Activated naive CD4-positive, alpha-beta T cell treated with anti-CD3 and anti-CD28 coated beads, Interleukin-2, amount 50 U/mL, for 72 hours (primary cell): ENCODE measurements around the gene TCF4. TPM values are rescaled to one million over a fixed set of nuclear protein-coding genes. Genes with fewer than 3 reads are reported as not detected.

Source experiments
- ATAC-seq, 2 donors: fragments of 150-1000 bp; cut with Tn5 transposase; 2 replicates each; pipeline ENCODE4 v1.10.0; 2021; ENCODE audit warnings: mild to moderate bottlenecking in 2 of 2, moderate library complexity in 2 of 2
- DNase-seq, 2 donors: peaks; one replicate each; pipeline ENCODE4 v3.0.0; 2021 to 2022; ENCODE audit warnings: low spot score in 2 of 2
- H3K27ac Mint-ChIP-seq, 2 donors: one replicate each; pipeline ENCODE4 v1.8.0; 2022; ENCODE audit warnings: mild to moderate bottlenecking in 2 of 2, mixed read lengths in 2 of 2
- H3K36me3 Mint-ChIP-seq, 2 donors: one replicate each; pipeline ENCODE4 v1.8.0; 2022; ENCODE audit warnings: mixed read lengths in 2 of 2
- H3K9me3 Mint-ChIP-seq, 2 donors: one replicate each; pipeline ENCODE4 v1.8.0; 2022; ENCODE audit warnings: mixed read lengths in 2 of 2
- total RNA-seq, 2 donors: library from RNA; stranded (reverse); gene quantifications; one replicate each; pipeline ENCODE4 v1.2.3, GENCODE V29; 2022

TCF4 gene
- total RNA-seq = 1 to 10 TPM in 1 of 2 donors, under 1 TPM in 1; 0.46 to 1.6 TPM

- DNase-seq (peak in 1 of 2 donors; percentile 24), ATAC-seq (no peak)
- H3K9me3 Mint-ChIP-seq = no peaks in the 10 kb centered on the region
- peaks cover 6 to 11% of the 10 kb centered on the region in 2 donors for H3K36me3 Mint-ChIP-seq
- H3K27ac Mint-ChIP-seq = peak within 1 kb of the TSS in 1 of 2 donors; percentile 50
Measured at GRCh38 chr18:55588111-55588869, at the start of gene TCF4. Gene TCF4 (minus strand): TSS chr18:55588192. CDS start chr18:55587116, 1,076 bp downstream.

DNA sequence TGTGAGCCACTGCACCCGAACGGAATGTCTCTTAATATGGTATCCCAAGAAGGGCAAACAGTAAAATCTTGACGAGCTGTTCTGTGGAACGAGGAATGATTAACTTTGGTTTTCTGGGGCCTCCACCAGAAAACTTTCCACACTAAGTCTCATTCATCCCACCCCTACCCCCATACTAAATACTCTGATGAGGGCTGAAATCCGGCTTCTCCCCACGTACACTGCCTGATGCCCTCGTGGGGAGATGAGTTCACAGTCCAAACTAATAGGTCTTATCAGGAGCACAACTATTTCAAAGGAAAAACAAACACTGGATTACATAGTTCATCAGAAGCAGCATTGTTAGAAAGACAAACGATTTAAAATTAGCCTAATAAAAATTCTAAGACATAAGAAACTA is 49.2 kb upstream of the TCF4 start:
- Mint-ChIP-seq H3K9me3 (peaks cover 20 to 27% of the 10 kb centered on the region in 2 donors), H3K36me3 (peaks cover 0 to 4% of the 10 kb centered on the region in 2 donors), H3K27ac (no peak overlapping the region)
- DNase-seq = no peak
- ATAC-seq = no peak

DNA sequence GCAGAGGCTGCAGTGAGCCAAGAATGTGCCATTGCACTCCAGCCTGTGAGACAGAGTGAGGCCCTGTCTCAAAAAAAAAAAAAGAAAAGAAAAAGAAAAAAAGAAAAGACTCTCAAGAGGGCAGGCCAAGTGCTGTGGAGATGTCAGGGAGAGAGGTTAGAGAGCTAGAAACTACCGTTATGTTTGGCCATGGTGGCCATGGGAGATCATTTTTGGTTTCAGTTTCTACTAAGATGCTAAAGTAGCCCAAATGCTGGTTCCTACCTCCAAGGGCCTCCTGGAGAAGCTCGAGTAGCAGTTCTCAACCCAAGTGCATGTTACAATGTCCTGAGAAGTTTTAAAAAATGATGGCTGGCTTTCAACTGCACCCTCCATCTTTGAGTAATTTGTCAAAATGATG is 47.4 kb upstream of the TCF4 start:
- peaks cover 0 to 4% of the 10 kb centered on the region in 2 donors for H3K36me3 Mint-ChIP-seq
- peaks cover 13 to 16% of the 10 kb centered on the region in 2 donors for H3K9me3 Mint-ChIP-seq
- peak overlapping the region in 1 of 2 donors; percentile 37 for H3K27ac Mint-ChIP-seq
- no peak for ATAC-seq
- no peak for DNase-seq

DNA sequence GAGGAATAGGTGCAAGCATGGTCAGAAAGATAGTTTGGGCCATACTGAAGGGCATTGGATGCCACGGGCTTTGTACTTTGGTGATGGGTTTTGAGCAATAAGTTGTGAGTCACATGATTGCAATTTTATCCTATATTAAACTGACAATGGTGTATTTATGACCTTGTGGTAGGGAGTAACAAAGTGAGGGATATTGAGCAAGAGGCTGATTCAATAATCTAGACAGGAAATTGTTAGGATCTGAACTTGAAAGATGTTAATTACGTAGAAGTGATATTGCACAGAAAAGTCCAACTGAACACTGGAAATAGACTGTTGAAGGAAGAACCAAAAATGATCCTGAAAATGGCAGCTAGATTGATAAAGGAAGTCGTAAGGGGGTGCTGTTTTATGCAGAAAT is 46.6 kb upstream of the TCF4 start:
- no peak for DNase-seq
- ATAC-seq = no peak
- peaks cover 13 to 16% of the 10 kb centered on the region in 2 donors for H3K9me3 Mint-ChIP-seq
- no peak overlapping the region for H3K27ac Mint-ChIP-seq
- H3K36me3 Mint-ChIP-seq = peaks cover 0 to 4% of the 10 kb centered on the region in 2 donors

GRCh38 chr18:55633032-55633431 is 45.0 kb upstream of the TCF4 start:
- Mint-ChIP-seq H3K36me3 (peaks cover 0 to 4% of the 10 kb centered on the region in 2 donors), H3K27ac (no peak overlapping the region), H3K9me3 (peaks cover 13 to 16% of the 10 kb centered on the region in 2 donors)
- no peak for DNase-seq
- ATAC-seq = no peak

GRCh38 chr18:55629133-55629532 is 41.1 kb upstream of the TCF4 start:
- H3K9me3 Mint-ChIP-seq = peaks cover 4% of the 10 kb centered on the region in 2 donors
- no peak overlapping the region for H3K27ac Mint-ChIP-seq
- DNase-seq (no peak), ATAC-seq (no peak)
- H3K36me3 Mint-ChIP-seq = no peaks in the 10 kb centered on the region

DNA sequence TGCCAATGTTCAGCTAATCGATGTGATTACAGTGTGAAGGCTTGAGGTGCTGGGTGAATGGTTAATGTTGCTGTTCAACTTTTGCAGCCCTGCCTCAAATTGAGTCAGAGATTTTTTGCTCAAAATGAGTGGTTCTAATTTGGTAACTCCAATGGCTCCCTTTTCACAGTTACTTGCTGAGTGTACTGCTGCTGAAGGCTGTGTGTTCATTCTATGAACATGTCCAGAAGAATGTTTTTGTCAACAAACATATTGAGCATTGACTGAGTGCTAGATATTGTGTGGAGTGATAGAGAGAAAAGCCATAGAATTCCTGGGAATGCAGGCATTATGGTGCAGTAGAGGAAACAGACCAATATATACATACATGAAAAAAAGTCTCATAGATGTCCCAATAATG is 39.0 kb upstream of the TCF4 start:
- DNase-seq (no peak), ATAC-seq (no peak)
- peaks cover 0 to 4% of the 10 kb centered on the region in 2 donors for H3K9me3 Mint-ChIP-seq
- no peaks in the 10 kb centered on the region for H3K36me3 Mint-ChIP-seq
- no peak overlapping the region for H3K27ac Mint-ChIP-seq

DNA sequence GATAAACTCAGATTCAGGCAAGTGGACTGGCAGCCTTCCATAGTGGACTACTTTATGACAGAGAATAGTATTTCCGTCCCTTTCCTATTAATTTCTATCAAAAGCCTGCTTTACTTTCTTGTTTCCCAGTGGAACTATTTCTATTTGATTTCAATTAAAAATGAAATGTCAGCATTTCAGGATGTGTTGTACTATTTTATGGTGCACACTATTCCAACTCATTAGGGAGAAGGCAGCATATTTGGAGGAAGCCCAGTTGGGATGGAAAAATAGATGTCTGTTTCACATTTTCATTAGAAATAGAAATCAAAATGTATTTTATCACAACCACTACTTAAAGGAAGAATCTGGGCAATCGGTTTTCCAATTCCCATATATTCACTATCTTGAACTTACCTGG is 37.9 kb upstream of the TCF4 start:
- no peak for ATAC-seq
- Mint-ChIP-seq H3K27ac (no peak overlapping the region), H3K9me3 (peaks cover 0 to 4% of the 10 kb centered on the region in 2 donors), H3K36me3 (no peaks in the 10 kb centered on the region)
- no peak for DNase-seq

- no peak for ATAC-seq
- Mint-ChIP-seq H3K9me3 (peaks cover 4 to 5% of the 10 kb centered on the region in 2 donors), H3K27ac (no peak overlapping the region), H3K36me3 (peaks cover 0 to 5% of the 10 kb centered on the region in 2 donors)
- DNase-seq = no peak
Measured at GRCh38 chr18:55623626-55624025, 35.6 kb upstream of the TCF4 start.

DNA sequence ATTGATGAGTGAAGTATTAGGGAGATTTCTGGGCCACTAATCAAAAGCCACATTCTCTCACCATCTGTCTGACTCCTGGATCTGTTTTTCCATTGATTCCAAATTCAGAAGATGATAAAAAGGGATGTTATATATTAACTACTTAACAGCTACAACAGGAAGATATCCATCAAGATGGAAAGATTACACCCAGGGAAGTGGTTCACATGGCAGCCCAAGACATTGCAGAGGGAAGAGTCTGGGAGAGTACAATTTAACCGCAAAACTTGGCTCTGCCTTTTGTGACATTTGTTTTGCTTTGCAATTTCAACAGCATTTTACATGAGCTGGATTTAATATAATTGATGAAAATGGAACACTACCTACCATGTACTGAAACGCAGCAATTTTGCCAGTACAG is 22.5 kb upstream of the TCF4 start:
- Mint-ChIP-seq H3K9me3 (peaks cover 0 to 2% of the 10 kb centered on the region in 2 donors), H3K27ac (no peak overlapping the region), H3K36me3 (no peaks in the 10 kb centered on the region)
- no peak for DNase-seq
- ATAC-seq = no peak

DNA sequence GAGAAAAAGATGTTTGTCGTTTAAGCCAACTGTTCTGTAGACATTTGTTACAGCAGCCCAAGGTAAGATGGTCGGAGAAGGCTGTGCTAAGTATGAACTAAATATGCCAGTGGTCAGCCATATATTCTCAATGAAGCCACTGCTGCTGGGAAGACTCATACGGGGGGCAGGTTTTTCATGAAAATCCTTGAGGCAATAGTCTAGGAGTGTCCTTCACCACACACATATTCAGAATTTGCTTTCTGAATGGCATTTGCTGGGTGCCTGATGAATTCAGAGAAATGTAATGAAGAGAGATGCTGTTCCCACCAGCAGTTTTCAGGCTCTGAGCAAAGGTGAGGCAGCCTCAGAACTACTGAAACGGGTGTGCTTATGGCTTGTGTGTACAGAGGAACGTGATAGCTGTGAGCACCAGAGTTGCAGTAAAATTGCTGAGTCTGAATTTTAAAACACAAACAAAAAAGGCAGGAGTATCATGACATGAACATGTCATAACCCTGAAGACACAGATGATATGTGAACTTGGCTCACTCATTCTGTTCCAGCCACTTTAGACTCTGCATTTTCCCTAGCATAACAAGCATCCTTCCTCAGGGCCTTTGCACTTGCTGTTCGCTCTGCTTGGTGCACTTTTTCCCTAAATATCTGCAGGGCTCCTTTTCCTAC is 21.3 kb upstream of the TCF4 start:
- Mint-ChIP-seq H3K27ac (no peak overlapping the region), H3K36me3 (no peaks in the 10 kb centered on the region), H3K9me3 (no peaks in the 10 kb centered on the region)
- ATAC-seq = no peak
- no peak for DNase-seq

- no peak overlapping the region for H3K27ac Mint-ChIP-seq
- DNase-seq (no peak), ATAC-seq (no peak)
- no peaks in the 10 kb centered on the region for H3K36me3 Mint-ChIP-seq
- H3K9me3 Mint-ChIP-seq = no peaks in the 10 kb centered on the region
Measured at GRCh38 chr18:55608497-55608896, 20.5 kb upstream of the TCF4 start.

GRCh38 chr18:55607773-55608172 is 19.8 kb upstream of the TCF4 start:
- H3K9me3 Mint-ChIP-seq = no peaks in the 10 kb centered on the region
- no peak for ATAC-seq

GRCh38 chr18:55605733-55606338 is 17.8 kb upstream of the TCF4 start:
- no peak for ATAC-seq
- no peak for DNase-seq
- H3K27ac Mint-ChIP-seq = no peak overlapping the region
- H3K9me3 Mint-ChIP-seq = no peaks in the 10 kb centered on the region
- no peaks in the 10 kb centered on the region for H3K36me3 Mint-ChIP-seq

More at GRCh38 chr18:55607773-55608172, 19.8 kb upstream of the TCF4 start:
- no peak for DNase-seq
- H3K36me3 Mint-ChIP-seq = no peaks in the 10 kb centered on the region
- no peak overlapping the region for H3K27ac Mint-ChIP-seq

DNA sequence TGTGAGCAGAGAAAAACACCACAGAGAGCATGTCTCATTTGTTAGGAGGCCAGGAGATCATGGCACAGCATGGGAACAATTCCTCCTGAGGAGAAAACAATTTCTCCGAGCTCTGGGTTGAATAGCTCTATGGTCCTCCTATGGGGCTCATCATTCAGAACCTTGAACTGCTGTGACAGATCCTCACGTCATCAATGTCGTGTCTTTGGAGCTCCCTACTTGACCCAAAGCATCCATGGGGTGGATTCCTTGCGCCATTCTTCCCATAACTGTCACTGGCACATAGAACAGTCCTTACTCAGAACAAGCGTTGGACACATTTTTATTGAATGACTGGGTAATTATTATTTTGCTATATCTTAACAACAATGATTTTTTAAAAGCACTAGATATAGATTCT is 15.8 kb upstream of the TCF4 start:
- DNase-seq (no peak), ATAC-seq (no peak)
- Mint-ChIP-seq H3K36me3 (no peaks in the 10 kb centered on the region), H3K9me3 (no peaks in the 10 kb centered on the region), H3K27ac (no peak overlapping the region)

DNA sequence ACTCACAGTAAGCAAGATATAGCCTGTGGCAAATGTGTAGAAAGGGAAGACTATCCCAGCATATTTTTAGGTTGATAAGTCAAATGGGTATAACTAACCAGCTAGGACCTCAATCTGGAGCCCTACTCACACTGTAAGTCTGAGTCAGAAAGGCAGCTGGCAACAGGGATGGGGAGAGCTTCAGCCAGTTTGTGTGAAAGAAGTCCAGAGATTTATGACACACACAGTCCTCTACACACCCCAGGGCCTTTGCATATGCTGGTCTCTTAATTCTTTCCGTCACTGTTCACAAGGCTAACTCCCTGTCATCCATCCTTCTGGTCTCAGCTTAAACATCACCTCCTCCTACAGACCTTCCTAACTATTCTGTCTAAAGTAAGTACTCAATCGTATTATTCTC is 5.9 kb upstream of the TCF4 start:
- peaks cover 0 to 5% of the 10 kb centered on the region in 2 donors for H3K36me3 Mint-ChIP-seq
- no peak overlapping the region for H3K27ac Mint-ChIP-seq
- no peak for ATAC-seq
- DNase-seq = no peak
- no peaks in the 10 kb centered on the region for H3K9me3 Mint-ChIP-seq

- Mint-ChIP-seq H3K36me3 (peaks cover 6 to 11% of the 10 kb centered on the region in 2 donors), H3K9me3 (no peaks in the 10 kb centered on the region), H3K27ac (no peak overlapping the region)
- no peak for ATAC-seq
- DNase-seq = no peak
Measured at GRCh38 chr18:55592572-55592971, 4.6 kb upstream of the TCF4 start.
